ENCODE data around the gene RNF10.

The RNF10 gene

DNA sequence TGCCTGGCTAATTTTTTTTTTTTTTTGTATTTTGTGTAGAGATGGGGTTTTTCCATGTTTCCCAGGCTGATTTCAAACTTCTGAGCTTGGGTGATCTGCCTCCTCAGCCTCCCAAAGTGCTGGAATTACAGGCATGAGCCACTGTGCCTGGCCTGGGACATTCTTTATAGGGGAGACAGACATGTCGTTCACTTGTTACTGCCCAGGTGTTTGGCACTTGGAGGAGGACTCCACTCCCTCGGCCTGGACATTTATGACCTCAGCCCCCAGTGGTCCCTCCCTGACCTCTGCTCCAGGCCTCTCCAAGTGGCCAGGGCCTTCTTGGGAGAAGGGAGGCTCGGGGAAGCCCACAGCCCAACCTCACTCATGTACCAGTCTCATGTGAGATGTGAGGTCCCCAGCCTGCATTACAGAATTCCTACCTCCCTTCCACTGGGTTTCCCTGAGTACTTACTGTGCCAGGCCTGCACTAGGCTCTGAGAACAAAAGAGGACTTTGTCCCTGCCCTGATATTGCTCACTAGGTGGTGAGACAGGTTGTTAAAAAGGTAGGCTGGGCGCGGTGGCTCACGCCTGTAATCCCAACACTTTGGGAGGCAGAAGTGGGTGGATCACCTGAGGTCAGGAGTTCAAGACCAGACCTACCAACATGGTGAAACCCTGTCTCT is 56.7 kb downstream of the RNF10 start:
- TF ChIP-seq, protein P1, sequence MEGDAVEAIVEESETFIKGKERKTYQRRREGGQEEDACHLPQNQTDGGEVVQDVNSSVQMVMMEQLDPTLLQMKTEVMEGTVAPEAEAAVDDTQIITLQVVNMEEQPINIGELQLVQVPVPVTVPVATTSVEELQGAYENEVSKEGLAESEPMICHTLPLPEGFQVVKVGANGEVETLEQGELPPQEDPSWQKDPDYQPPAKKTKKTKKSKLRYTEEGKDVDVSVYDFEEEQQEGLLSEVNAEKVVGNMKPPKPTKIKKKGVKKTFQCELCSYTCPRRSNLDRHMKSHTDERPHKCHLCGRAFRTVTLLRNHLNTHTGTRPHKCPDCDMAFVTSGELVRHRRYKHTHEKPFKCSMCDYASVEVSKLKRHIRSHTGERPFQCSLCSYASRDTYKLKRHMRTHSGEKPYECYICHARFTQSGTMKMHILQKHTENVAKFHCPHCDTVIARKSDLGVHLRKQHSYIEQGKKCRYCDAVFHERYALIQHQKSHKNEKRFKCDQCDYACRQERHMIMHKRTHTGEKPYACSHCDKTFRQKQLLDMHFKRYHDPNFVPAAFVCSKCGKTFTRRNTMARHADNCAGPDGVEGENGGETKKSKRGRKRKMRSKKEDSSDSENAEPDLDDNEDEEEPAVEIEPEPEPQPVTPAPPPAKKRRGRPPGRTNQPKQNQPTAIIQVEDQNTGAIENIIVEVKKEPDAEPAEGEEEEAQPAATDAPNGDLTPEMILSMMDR (IDR thresholded peaks at IDR 0.05; ENCODE audit: low read depth, low read length, missing control alignments): no peak
- DNase-seq (ENCODE audit: low read depth): no peak
- in situ Hi-C loops (cut with HindIII; ENCODE audit: low sequenced_read_pairs): loop anchor here (25.0 kb wide), 1 partner anchor 121 kb away; the partner anchor contains the start of gene UNC119B
- no peak overlapping the region for H3K4me3 ChIP-seq (ENCODE audit: low read depth, low read length)

DNA sequence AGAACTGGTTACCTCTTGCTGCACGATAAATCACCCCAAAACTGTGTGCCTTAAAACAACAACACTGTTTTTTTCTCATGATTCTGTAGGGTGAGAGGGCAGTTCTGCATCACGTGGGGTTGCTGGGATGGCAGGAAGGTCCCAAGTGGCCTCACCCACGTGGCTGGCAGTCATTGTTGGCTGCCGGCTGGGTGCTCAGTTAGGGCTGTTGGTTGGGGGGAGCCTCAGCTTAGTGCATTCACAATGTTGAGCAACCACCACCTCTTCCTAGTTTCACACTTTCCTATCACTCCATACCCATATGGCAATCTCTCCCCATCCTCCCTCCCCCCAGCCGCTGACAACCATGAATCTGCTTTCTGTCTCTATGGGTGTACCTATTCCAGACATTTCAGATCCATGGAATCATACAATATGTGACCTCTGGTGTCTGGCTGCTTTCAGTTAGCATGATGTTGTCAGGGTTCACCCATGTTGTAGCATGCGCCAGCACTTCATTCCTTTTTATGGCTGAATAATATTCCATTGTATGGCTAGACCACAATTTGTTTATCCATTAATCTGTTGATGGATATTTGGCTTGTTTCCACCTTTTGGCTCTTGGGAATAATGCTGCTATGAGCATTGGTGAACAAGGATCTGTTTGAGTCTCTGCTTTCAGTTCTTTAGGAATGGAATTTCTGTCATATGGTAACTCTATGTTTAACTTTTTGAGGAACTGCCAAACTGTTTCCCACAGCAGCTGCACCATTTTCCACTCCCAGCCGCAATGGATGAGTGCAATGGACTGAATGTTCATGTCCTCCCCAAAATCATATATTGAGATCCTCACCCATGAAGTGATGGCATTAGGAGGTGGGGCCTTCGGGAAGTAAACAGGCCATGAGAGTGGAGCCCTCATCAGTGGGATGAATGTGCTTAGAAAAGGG is 58.2 kb downstream of the RNF10 start:
- DNase-seq (ENCODE audit: low read depth): no peak
- TF ChIP-seq, protein P1 (IDR thresholded peaks at IDR 0.05; ENCODE audit: low read depth, low read length, missing control alignments): no peak
- in situ Hi-C loops (cut with HindIII; ENCODE audit: low sequenced_read_pairs): loop anchor here (25.0 kb wide), 1 partner anchor 120 kb away; the partner anchor contains the start of gene UNC119B
- H3K4me3 ChIP-seq (ENCODE audit: low read depth, low read length): no peak overlapping the region

DNA sequence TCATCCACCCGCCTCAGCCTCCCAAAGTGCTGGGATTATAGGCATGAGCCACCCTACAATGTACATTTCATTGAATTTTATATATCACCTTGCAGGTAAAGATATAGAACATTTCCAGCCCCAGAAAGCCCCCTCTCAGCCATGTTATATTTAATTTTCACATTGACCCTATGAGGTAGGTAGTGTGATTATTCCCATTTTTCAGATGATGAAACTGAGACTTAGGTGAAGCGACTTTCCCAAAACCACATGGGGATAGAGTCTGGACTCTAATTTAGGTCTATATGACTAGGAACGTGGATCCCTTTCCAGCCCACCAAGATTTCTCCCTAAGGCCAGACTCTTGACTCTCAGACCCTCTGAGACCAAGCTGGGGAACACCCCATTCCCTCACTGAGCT is 62.7 kb downstream of the RNF10 start:
- H3K4me3 ChIP-seq (ENCODE audit: low read depth, low read length): no peak overlapping the region
- DNase-seq (ENCODE audit: low read depth): no peak
- in situ Hi-C loops (cut with HindIII; ENCODE audit: low sequenced_read_pairs): loop anchor here (25.0 kb wide), 1 partner anchor 115 kb away; the partner anchor contains the start of gene UNC119B
- TF ChIP-seq, protein P1 (IDR thresholded peaks at IDR 0.05; ENCODE audit: low read depth, low read length, missing control alignments): no peak

DNA sequence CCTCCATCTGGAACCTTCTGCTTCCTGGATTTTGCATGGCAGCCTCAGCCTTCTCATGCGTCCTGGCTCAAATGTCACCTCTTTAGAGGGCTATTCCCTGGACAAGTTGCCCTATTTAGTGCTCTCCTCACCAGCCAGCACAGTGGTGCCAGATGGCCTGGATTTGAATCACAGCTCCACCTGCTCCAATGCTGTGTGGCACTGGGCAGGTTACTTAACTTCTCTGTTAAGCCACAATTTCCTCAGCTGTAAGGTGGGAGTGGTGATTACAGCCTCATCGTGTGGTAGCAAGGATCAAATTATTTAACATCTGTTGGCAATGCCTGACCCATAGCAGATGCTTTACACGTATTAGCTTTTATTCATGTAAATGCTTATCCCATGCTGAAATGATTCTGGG is 63.7 kb downstream of the RNF10 start:
- H3K4me3 ChIP-seq (ENCODE audit: low read depth, low read length): no peak overlapping the region
- DNase-seq (ENCODE audit: low read depth): no peak
- TF ChIP-seq, protein P1 (IDR thresholded peaks at IDR 0.05; ENCODE audit: low read depth, low read length, missing control alignments): no peak
- in situ Hi-C loops (cut with HindIII; ENCODE audit: low sequenced_read_pairs): loop anchor here (25.0 kb wide), 1 partner anchor 114 kb away; the partner anchor contains the start of gene UNC119B

DNA sequence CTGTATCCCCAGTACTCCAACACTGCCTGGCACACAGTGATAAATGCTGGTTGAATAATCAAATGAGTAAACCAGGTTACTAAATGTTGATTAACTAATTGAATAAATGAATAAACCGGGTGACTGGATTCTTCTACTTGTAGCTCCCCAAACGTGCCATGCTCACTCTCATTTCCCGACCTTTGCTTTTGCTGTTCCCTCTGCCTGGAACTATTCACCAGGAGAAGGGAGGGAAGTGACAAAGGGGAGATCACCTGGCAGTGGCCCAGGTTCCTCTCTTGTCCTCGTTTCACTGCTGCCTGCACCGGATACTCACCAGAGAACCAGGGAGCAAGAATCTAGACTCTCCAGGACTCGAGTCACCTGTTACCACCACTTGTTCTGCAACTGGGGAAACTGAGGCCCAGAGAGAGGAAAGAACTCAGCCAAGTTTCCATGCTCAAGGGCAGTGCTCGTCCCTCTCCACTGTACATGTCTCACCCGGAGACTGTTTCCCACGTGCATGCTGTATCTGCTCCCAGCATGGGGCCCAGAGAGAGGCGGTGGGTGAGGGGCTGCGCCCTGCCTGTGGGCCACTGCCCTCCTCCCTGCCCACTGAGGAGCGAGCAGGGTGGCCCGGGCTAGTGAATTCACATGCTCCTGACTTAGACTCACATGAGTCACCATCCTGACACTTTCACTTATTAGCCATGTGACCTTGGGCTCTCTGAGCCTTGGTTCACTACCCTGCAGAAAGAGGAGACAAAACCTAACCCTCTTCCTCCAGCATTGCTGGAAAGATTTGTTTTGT is 64.7 kb downstream of the RNF10 start:
- TF ChIP-seq, protein P1 (IDR thresholded peaks at IDR 0.05; ENCODE audit: low read depth, low read length, missing control alignments): no peak
- H3K4me3 ChIP-seq (ENCODE audit: low read depth, low read length): no peak overlapping the region
- in situ Hi-C loops (cut with HindIII; ENCODE audit: low sequenced_read_pairs): loop anchor here (25.0 kb wide), 1 partner anchor 113 kb away; the partner anchor contains the start of gene UNC119B
- no peak for DNase-seq (ENCODE audit: low read depth)

All from astrocyte of the cerebellum (primary cell).